Stimulated activated CD8-positive, alpha-beta memory T cell treated with anti-CD3 and anti-CD28 coated beads, Interleukin-2, amount 100 ng/mL, for 48 hours (primary cell): Measurements from ENCODE around the gene NPY1R.

Experiments
- DNase-seq, 2 donors: peaks; one replicate each; pipeline ENCODE4 v3.0.0-alpha.2; 2020; ENCODE audit warnings: low read depth in 2 of 2

Gene NPY1R

GRCh38 chr4:163332526-163333406 lies at the start of gene NPY1R:
NPY1R (minus strand) TSS chr4:163332596; CDS start chr4:163326554, 6,042 bp downstream.
- DNase-seq, result no peak

GRCh38 chr4:163380703-163381102 lies 48.3 kb upstream of the NPY1R start:
- no peak for DNase-seq

GRCh38 chr4:163378661-163379060 lies 46.3 kb upstream of the NPY1R start:
- DNase-seq, result no peak

GRCh38 chr4:163372029-163372428 lies 39.6 kb upstream of the NPY1R start:
- DNase-seq, result no peak

- DNase-seq, result no peak
Observed at GRCh38 chr4:163367651-163368050, 35.3 kb upstream of the NPY1R start.

- DNase-seq, result no peak
Observed at GRCh38 chr4:163356104-163356503, 23.7 kb upstream of the NPY1R start.

GRCh38 chr4:163353054-163353453 lies 20.7 kb upstream of the NPY1R start:
- no peak for DNase-seq

GRCh38 chr4:163350672-163351071 lies 18.3 kb upstream of the NPY1R start:
- DNase-seq, result no peak

- no peak for DNase-seq
Observed at GRCh38 chr4:163344147-163345125, 12.0 kb upstream of the NPY1R start.

GRCh38 chr4:163343604-163344146 lies 11.3 kb upstream of the NPY1R start, which contains the start of gene NPY5R:
NPY5R (plus strand) TSS chr4:163343892; CDS start chr4:163350274, 6,382 bp downstream.
- DNase-seq, result no peak

- DNase-seq, result no peak
Observed at GRCh38 chr4:163335384-163335783, 3.0 kb upstream of the NPY1R start.

- DNase-seq, result no peak
Observed at GRCh38 chr4:163331629-163332376, 593 bp downstream of the NPY1R start.

- DNase-seq, result no peak
Observed at GRCh38 chr4:163330916-163331628, 1.3 kb downstream of the NPY1R start.

- no peak for DNase-seq
Observed at GRCh38 chr4:163317110-163317509, 15.3 kb downstream of the NPY1R start.

GRCh38 chr4:163309466-163309865 lies 22.9 kb downstream of the NPY1R start:
- DNase-seq, result no peak

GRCh38 chr4:163303069-163303468 lies 29.3 kb downstream of the NPY1R start:
- DNase-seq, result no peak

- DNase-seq, result no peak
Observed at GRCh38 chr4:163300445-163300844, 32.0 kb downstream of the NPY1R start.

GRCh38 chr4:163295138-163295537 lies 37.3 kb downstream of the NPY1R start:
- DNase-seq, result no peak

GRCh38 chr4:163284304-163284703 lies 48.1 kb downstream of the NPY1R start:
- no peak for DNase-seq

GRCh38 chr4:163280703-163281519 lies 51.5 kb downstream of the NPY1R start:
- DNase-seq, result no peak
